ENCODE results near the gene SP140.

- TF ChIP-seq CTCF (IDR thresholded peaks at IDR 0.05; ENCODE audit: poor library complexity) (no peak), EZH2phosphoT487 (IDR thresholded peaks at IDR 0.05; ENCODE audit: low read depth, severe bottlenecking, unreplicated experiment) (no peak), EZH2 (IDR thresholded peaks at IDR 0.05; ENCODE audit: borderline replicate concordance) (no peak)
These were observed 17.0 kb upstream of the SP140 start for GRCh38 chr2:230208576-230208975.

Measured in hepatocyte (in vitro differentiated cells).